ENCODE results near the gene MYBL2.

Gene MYBL2

GRCh38 chr20:43761386-43762340 is 94.7 kb downstream of the MYBL2 start:
- no peak overlapping the region for H3K4me3 ChIP-seq (ENCODE audit: low read length)
- TF ChIP-seq ZNF274 (IDR thresholded peaks at IDR 0.05; ENCODE audit: low read depth, low read length) = no peak

- no peak for TF ChIP-seq ZNF274 (IDR thresholded peaks at IDR 0.05; ENCODE audit: low read depth, low read length)
- H3K4me3 ChIP-seq (ENCODE audit: low read length) = no peak overlapping the region
Measured at GRCh38 chr20:43762911-43763310, 96.0 kb downstream of the MYBL2 start.

- no peak for TF ChIP-seq ZNF274 (IDR thresholded peaks at IDR 0.05; ENCODE audit: low read depth, low read length)
- no peak overlapping the region for H3K4me3 ChIP-seq (ENCODE audit: low read length)
Measured at GRCh38 chr20:43765916-43766315, 99.0 kb downstream of the MYBL2 start.

Measured in GM08714 (cell line).